GM12891 (cell line): ENCODE measurements around the gene GPR15LG. TPM values are rescaled to one million over a fixed set of nuclear protein-coding genes. Genes with fewer than 3 reads are reported as not detected.
"Not testable (repeated sequence)": the region's sequence is repeated elsewhere in the genome, so short reads cannot be mapped to it uniquely, and the experiment has no call there.

Source experiments
- DNase-seq: peaks from one replicate; pipeline ENCODE4 v3.0.0; 2011; ENCODE audit warnings: low spot score; ENCODE audit not compliant: insufficient read length
- FAIRE-seq: peaks from 2 replicates; lab custom pipeline; 2011; peaks lifted over from hg19 to GRCh38; lab: Jason Lieb, UNC
- PAX5 ChIP-seq: IDR thresholded peaks from 2 replicates; pipeline ENCODE4 v1.6.1; 2011; ENCODE audit warnings: low read length, moderate library complexity, mild to moderate bottlenecking; ENCODE audit not compliant: insufficient read depth, severe bottlenecking
- POLR2A ChIP-seq: IDR thresholded peaks from 2 replicates; pipeline ENCODE4 v1.6.1; 2011; ENCODE audit warnings: low read depth, low read length, control low read depth
- POLR2AphosphoS5 ChIP-seq: IDR thresholded peaks from 2 replicates; pipeline ENCODE4 v1.6.1; 2011; ENCODE audit warnings: low read depth, low read length, control low read depth
- POU2F2 ChIP-seq: IDR thresholded peaks from 2 replicates; pipeline ENCODE4 v1.6.1; 2011; ENCODE audit warnings: low read depth, mild to moderate bottlenecking, control low read depth, low read length, moderate library complexity
- SPI1 ChIP-seq: IDR thresholded peaks from 2 replicates; pipeline ENCODE4 v1.6.1; 2011; ENCODE audit warnings: low read depth, low read length, control low read depth
- TAF1 ChIP-seq: IDR thresholded peaks from 2 replicates; pipeline ENCODE4 v1.6.1; 2011; ENCODE audit warnings: low read depth, low read length, control low read depth
- polyA plus RNA-seq: library from polyadenylated mRNA; unstranded; fragments of >200 nt; gene quantifications from one replicate; pipeline ENCODE4 v1.2.1, GENCODE V29; 2012; ENCODE audit warnings: low read depth, missing spikeins, inconsistent platforms; ENCODE audit not compliant: missing spikeins

Gene GPR15LG
- polyA plus RNA-seq, result not detected

DNA sequence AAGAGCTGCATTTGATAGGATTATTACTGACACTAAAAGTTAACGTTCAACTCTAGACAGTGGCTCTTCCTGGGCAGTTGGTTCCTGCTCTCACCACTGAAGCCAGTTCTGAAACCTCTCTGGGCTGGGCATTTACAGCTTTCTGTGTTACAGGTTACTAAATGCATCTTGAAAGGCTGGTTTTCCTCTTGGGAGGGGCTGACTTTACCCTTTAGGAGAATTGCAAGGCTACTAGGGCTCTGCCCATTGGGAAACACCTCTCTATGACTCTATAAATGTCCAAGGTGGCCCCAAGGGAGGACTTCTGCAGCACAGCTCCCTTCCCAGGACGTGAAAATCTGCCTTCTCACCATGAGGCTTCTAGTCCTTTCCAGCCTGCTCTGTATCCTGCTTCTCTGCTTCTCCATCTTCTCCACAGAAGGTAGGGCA lies at the start of gene GPR15LG:
Gene GPR15LG, plus strand, starts transcription at position 301 of the 429 bp plus-strand sequence. Its CDS starts 51 bp downstream, at position 352.
- DNase-seq, result no peak
- no peak for FAIRE-seq
- TF ChIP-seq POLR2A (no peak), POU2F2 (no peak), PAX5 (no peak), SPI1 (no peak), POLR2AphosphoS5 (no peak), TAF1 (no peak)

DNA sequence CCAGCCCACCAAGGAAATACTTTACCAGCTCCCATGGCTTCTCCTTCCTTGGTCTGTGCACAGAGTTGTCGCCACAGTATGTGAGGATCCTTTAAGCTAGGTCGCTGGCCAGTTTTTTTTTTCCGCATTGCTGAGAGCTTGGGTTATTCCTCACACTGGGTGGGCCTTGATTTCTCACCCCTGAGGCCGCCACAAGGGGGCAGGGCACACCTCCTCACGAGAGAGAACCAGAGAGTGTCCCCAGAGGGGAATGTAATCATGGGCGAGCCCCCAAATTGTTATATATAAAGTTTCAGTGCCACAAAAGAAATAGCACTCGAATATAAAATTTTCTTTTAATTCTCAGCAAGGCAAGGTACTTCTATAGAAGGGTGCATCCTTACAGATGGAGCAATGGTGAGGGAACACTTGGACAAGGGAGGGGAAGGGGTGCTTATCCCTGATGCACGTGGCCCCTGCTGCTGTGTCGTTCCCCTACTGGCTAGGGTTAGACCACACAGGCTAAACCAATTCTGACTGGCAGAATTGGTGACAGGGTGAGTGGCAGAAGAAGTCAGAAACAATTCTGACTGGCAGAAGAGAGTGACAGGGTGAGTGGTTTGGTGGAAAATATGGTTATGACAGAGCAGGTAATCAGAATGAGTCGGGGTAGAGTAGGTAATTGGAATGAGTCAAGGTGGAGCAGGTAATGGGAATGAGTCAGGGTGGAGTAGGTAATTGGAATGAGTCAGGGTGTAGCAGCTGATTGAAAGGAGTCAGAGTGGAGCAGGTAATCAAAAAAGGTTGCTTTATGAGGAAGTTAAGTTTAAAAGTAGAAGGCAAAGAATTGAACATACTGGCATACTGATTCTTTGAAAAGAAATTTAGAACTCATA lies 47.5 kb upstream of the GPR15LG start:
- not testable (repeated sequence) for DNase-seq, FAIRE-seq

DNA sequence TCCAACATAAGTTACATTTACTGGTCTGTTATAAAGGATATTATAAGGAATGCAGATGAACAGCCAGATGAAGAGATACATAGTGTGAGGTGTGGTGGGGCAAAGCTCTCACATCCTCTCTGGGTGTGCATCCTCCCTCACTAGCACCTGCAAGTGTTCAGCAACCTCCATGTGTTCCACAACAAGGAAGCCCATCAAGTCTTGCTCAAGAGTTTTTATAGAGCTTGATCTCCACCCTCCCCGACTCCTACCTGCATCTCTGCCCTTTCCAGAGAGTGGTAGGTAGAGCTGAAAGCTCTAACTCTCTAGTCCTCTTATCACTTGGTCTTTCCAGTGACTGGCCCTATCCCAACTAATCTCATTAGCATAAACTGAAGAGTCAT lies 46.8 kb upstream of the GPR15LG start:
- FAIRE-seq (no peak), DNase-seq (no peak)
- TF ChIP-seq POLR2A (no peak), SPI1 (no peak), POLR2AphosphoS5 (no peak), TAF1 (no peak), PAX5 (no peak), POU2F2 (no peak)

DNA sequence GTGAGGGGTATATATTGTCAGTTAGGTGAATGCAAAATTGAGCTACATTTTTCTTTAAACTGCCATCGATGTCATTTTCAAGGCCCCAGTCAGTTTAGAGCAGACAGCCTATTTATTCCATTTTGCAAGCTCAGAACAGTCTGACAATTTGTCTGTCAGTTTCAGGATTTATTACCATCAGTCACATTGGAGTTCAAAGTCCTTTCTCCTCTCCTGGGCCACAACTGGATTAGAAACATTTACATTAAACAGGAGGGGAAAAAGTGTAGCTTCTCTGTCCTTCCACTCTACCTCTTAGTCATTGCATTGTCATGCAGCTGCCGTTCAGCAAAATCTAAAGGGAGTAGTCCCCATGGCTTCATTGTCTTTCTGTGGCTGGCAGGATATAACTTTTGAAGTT lies 37.8 kb upstream of the GPR15LG start:
- no peak for TF ChIP-seq POLR2AphosphoS5
- no peak for TF ChIP-seq SPI1
- no peak for TF ChIP-seq POU2F2
- TF ChIP-seq PAX5, result no peak
- no peak for TF ChIP-seq TAF1
- no peak for TF ChIP-seq POLR2A
- FAIRE-seq (no peak), DNase-seq (no peak)

DNA sequence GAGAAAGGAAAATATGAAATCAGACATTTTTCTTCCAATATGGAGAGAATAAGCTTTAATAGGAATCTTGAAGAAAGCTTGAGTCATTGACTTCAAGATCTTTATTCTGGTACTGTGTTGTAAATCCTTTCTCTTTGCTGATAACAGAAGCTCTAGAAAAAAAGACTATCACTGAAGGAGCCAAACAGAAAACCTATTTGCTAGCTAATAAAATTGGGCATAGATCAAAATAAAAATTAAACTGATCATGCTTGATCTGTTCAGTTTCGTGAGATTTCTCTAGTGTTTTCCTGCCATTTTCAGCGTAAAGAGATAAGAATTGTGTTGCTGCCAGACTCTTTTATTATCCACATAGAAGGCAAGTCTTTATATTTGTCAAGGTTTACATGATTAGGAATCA lies 35.8 kb upstream of the GPR15LG start:
- DNase-seq (no peak), FAIRE-seq (no peak)
- TF ChIP-seq POU2F2, result no peak
- no peak for TF ChIP-seq POLR2A
- no peak for TF ChIP-seq TAF1
- TF ChIP-seq SPI1, result no peak
- no peak for TF ChIP-seq PAX5
- no peak for TF ChIP-seq POLR2AphosphoS5

DNA sequence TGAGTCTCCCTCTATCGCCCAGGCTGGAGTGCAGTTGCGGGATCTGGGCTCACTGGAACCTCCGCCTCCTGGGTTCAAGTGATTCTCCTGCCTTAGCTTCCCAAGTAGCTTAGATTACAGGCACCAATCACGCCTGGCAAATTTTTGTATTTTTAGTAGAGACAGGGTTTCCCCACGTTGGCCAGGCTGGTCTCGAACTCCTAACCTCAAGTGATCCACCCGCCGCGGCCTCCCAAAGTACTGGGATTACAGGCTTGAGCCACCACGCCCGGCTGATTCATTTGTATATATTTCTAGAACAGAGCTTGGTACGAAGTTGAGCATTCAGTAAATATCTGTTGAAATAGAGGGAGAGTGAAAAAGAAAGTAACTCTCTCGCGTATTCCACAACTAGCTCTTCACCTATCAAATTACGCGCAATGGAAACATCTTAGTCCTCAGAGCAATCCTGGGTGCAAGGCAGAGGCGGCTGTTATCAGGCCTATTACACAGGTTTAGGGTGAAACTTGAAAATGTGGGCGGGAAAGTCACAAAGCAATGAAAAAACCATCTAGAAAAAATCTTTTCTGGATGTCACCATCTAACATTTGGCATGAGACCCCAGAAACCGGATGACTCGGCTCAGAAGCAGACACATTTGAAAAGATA lies 35.0 kb upstream of the GPR15LG start:
- no peak for FAIRE-seq
- no peak for TF ChIP-seq SPI1

DNA sequence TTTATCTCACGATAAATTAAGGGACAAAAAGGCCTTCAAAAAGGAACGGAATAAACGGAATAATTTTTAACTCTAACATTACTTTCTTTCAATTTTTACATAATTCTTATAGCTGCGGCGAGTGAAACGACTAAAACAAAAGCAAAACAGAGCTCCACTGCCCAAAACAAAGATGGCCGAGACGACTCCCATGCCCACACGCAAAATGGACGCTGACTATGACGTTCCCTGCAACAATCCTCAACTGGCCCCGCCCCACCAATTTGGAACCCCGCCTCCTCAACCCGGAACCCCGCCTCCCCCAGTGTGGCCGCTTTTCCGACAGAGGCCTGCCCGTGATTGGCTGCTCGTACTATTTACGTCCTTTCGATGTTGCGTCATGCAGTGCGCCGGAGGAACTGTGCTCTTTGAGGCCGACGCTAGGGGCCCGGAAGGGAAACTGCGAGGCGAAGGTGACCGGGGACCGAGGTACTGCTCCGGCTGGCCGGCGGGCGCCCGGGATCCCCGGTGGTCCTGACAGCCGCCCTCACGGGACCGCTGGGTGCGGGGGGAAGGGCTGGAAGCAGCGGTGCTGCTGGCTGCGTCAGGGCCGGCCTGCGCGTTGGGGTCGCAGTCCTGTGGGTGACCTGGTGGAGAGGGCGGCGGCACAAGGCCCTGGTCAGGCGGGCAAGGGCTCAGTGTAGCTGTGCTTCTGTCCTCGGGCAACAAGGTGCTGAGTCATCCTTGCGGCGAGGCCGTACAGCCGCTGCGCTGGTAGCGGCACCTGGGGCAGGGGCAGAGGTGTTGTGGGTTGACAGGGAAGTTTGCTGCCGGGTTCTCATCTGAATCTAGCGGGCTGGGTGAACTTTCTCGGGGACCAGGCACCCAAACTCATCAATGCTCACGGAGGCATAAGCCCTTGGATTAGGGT lies 34.2 kb upstream of the GPR15LG start, which contains the start of gene GHITM:
Gene GHITM, plus strand, starts transcription at position 384 of the 910 bp plus-strand sequence. CDS start 1,992 bp downstream, outside the sequence.
- FAIRE-seq (peak; percentile 99), DNase-seq (peak; percentile 70)
- peak; percentile 88 for TF ChIP-seq POLR2AphosphoS5
- peak; percentile 62; the same call in 1 of the 2 replicates for TF ChIP-seq TAF1
- peak; percentile 44; the same call in 1 of the 2 replicates for TF ChIP-seq SPI1
- TF ChIP-seq POLR2A, result peak; percentile 79
- TF ChIP-seq PAX5, result no peak
- TF ChIP-seq POU2F2, result peak; percentile 35; the same call in 1 of the 2 replicates

More for the DNA sequence above, 35.0 kb upstream of the GPR15LG start:
- DNase-seq, result no peak

DNA sequence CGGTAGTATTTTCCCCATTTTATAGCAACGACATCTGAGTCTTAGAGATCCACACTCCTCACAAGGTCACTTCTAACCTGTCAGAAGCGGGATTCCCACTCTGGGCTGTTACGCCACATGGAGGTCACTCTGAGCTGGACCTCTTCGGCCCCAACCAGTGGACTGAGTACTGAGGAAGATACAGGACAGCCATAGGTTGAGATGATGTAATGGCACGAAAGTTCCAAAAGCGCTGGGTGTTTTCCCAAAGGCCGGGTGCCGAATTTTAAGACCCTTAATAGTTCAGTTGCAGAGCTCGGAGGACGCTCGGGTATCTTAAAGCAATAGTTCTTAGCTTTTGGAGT lies 33.6 kb upstream of the GPR15LG start:
- no peak for FAIRE-seq
- DNase-seq, result no peak
- TF ChIP-seq TAF1 (0 out of 2 replicates have a peak, but pooled peaks have one; percentile 20), POLR2AphosphoS5 (no peak), POU2F2 (no peak), SPI1 (no peak)

DNA sequence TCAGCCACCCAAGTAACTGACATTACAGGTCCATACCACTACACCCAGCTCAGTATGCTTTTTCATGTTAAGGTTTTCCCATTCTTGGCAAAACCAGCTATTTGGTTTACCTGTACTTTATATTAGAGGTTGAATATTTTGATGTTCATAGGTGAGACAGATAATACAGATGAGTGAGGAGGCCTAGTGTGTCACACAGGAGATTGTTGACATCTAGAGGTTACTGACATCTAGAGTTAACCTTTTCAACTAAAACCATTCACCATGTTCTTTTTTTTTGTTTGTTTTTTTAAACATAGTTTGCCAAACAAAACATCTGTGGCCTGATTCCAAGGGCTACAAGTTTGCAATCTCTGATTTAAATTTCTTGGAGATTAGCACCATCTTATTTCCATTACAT lies 26.3 kb upstream of the GPR15LG start:
- TF ChIP-seq TAF1 (no peak), PAX5 (no peak)
- DNase-seq, result no peak
- FAIRE-seq, result no peak

DNA sequence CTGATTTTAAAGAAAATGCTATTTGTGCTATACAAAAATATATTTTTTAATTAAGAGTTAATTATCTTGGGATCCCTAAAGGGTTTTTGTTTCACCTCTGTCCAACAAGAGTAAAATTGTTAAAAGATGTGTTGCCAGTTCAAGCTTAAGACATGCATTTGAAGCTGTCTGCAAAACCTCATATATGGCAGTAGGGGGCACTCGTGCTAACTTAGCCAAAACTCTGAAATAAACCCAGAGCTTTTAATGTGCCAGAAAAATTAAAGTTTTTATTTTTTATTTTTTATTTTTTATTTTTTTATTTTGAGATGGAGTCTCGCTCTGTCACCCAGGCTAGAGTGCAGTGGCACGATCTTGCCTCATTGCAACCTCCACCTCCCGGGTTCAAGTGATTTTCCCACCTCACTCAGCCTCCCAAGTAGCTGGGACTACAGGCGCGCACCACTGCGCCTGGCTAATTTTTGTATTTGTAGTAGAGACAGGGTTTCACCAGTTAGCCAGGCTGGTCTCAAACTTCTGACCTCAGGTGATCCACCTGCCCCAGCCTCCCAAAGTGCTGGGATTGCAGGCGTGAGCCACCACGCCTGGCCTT lies 25.5 kb upstream of the GPR15LG start:
- FAIRE-seq, DNase-seq: not testable (repeated sequence)
